HG02870 (cell line): ENCODE results near the gene ALDOB.
"Not testable (repeated sequence)": the region's sequence is repeated elsewhere in the genome, so short reads cannot be mapped to it uniquely, and the experiment has no call there.

ENCODE experiments used
- ATAC-seq: cut with Tn5 transposase; IDR thresholded peaks from one replicate; pipeline ENCODE4 v1.9.1; 2021; ENCODE audit warnings: mild to moderate bottlenecking, moderate library complexity; ENCODE audit not compliant: unreplicated experiment

Gene ALDOB

DNA sequence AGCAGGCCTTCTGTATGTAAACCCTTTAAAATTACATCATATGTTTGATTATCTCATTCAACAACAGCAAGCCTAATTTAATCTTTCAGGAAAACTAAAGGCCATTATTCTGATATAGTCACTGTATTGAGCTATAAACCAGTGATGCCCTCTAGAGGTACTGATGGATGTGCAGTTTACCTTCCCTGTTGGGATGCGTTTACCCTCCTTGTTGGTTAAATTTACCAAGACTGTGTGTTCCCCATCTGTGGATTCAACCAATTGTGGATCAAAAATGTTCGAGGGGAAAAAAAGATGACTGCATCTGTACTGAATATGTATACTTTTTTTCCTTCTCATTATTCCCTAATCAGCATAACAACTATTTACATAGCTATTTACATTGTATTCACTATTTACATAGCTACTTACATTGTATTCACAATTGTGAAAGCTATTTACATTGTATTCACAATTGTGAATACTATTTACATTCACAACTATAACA lies 47.0 kb downstream of the ALDOB start:
- ATAC-seq: no peak

GRCh38 chr9:101387871-101388506 lies 47.6 kb downstream of the ALDOB start:
- peak; percentile 89 for ATAC-seq

- not testable (repeated sequence) for ATAC-seq
Measured at GRCh38 chr9:101384873-101385536, 50.6 kb downstream of the ALDOB start, which contains the start of gene BAAT. BAAT (minus strand) TSS chr9:101385006; CDS start chr9:101371404, 13,602 bp downstream.

DNA sequence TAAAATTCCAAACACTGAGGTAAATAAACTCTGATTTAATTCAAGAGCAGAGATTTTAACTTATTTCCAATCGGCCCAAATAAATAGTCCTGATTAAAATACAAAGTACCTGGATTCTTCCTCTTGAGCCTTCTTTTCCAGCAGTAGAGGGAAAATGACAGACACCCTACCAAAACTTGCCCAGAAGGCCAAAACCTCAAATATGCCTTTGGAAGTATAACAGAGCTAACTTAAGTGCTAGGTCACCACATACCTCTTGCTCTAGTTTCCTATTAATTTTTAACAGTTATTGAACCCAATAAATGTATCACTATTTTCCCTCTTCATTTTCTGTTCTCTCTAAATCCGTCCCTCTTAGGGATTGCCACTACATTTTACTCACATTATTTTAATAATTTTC lies 52.2 kb downstream of the ALDOB start:
- ATAC-seq: no peak

DNA sequence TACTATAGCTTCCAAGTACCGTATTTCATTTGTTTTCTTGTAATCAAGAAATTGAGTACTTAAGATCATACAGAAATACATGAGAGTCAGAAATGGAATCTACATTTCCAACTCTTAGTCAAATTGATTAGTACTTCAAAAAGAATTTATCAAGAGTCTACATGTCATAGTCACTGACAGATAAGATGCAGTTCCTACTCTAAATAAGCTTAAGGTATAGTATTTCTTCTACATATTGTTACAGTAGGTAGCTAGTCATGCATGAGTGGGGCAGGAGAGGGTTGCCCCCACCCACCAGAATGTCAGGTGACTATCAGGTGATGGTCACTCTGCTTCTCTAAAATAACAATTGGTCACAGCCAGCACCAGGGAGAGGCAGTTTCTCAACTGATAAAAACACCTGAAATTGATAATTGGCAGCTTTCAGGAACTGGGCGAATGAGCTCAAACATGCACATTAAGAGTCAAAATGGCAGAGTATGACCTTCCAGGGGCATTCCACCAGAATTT lies 53.7 kb downstream of the ALDOB start:
- no peak for ATAC-seq

DNA sequence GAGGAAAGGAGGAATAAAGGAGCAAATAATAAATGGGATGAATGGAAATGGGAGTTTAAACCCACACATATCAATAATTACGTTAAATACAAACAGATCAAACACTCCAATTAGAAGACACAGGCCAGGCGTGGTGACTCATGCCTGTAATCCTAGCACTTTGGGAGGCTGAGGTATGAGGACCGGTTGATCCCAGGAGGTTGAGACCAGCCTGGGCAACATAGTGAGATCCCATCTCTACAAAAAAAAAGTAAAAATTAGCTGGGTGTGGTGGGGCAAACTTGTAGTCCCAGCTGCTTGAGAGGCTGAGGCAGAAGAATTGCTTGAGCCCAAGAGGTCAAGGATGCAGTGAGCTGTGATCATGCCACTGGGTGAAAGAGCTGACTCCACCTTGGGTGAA lies 54.5 kb downstream of the ALDOB start:
- ATAC-seq: no peak

- ATAC-seq: no peak
Measured at GRCh38 chr9:101380295-101380694, 55.3 kb downstream of the ALDOB start.

DNA sequence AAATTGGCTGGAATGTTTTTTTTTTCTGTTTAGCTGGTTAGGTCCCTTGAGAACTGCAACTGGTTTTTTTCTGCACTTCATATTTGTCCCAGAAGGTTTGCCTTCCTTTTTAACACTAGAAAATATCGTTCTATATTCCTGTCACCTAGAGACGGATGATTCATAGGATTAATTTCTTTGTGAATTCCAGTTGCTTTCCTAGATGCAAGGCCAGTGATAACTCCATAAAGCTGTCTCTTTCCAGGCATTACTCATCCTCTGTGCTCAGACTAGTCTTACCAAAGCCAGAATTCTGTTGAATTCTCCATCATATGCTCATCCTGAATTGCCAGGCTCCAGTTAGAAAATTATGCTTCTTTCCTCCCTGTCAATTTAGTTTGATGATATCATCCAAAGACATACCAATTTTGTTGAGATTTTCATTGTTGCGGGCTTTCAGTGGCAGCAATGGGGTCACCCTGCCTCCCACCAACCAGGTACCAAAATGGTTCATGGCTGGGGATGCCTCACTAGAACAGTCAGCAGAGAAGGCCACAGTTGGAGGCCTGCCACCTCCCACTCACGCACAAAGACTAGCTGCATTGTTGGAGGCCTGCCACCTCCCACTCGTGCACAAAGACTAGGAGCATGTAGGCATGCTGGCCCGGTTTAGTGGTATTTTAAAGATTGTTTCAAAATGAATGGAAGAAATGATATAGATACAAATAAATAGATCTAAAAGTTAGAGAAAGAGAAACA lies 59.3 kb downstream of the ALDOB start:
- ATAC-seq: no peak

GRCh38 chr9:101375546-101375945 lies 60.0 kb downstream of the ALDOB start:
- no peak for ATAC-seq

DNA sequence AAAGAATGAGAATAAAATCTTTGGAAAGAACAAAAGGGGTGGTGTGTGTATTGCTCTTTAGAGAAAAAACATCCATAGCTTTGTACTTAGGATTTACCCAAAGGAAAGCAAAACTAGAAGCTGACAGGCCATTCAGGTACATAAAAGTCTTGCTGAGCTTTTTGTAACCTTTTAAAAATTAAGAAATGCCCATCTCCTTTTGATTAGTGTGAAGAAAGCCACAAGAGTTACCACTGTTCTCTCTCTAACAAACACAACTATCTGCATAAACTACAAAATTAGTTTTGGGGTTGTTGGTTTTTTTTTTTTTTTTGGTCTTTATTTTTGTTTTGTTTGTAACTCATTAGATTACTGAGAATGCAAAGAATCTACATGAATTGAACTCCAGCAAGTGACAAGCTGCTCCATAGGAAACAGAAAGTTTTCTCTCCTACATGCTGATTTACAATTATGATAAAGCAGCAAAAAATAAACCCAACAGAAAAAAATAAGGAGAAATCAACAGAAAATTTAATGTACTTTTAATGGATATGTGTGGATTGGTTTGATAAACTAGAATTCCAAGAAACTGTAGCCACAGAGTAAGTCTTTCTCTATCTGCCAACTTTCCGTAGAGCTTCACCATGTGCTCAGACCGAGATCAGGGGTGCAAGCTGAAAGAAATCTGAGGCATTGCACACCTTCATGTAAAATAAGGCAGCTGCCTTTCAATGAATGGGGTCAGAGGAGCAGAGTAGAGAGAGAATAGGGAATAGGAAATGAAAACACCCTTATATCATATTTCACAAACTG lies 63.1 kb downstream of the ALDOB start:
- ATAC-seq: no peak

GRCh38 chr9:101371813-101372212 lies 63.8 kb downstream of the ALDOB start:
- ATAC-seq: no peak
